Body of pancreas (tissue), 4 donors: Measurements from ENCODE around the gene POLN.
"Not testable (repeated sequence)": the region's sequence is repeated elsewhere in the genome, so short reads cannot be mapped to it uniquely, and the experiment has no call there.

ENCODE experiments used
- POLR2A ChIP-seq, 3 donors: fragments of 450-650 bp; IDR thresholded peaks; one replicate each; pipeline ENCODE4 v1.6.1; 2016; ENCODE audit warnings: antibody characterized with exemption in 3 of 3, mild to moderate bottlenecking in 2 of 3
- TF ChIP-seq, protein P1 (sequence below), 7 experiments: fragments of 450-650 bp in 4 of 7; fragments of 200-600 bp in 3 of 7; sonication (generic) in 3 of 7; IDR thresholded peaks; one replicate each; pipeline ENCODE4 v1.5.1; 2016 to 2019; ENCODE audit warnings: antibody characterized with exemption in 7 of 7

DNA sequence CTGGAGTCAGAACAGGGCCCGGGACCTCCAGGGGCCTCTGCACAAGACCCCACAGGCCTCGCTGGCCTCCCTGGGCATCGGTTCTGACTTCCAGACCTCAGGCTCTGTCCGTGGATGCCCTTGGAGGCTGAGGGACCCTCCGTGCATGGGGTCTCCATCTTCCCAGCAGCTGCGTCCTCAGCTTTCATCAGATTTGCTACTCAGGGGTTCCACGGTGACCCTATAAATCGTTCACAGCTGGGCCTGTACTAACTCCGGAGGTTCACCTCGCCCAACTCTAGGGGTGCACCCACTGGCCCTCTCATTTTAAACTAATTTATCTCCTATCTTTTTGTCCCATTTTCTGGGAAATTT is 33.1 kb upstream of the POLN start:
- TF ChIP-seq POLR2A (IDR thresholded peaks at IDR 0.05), result not testable (repeated sequence)
- TF ChIP-seq, protein P1, sequence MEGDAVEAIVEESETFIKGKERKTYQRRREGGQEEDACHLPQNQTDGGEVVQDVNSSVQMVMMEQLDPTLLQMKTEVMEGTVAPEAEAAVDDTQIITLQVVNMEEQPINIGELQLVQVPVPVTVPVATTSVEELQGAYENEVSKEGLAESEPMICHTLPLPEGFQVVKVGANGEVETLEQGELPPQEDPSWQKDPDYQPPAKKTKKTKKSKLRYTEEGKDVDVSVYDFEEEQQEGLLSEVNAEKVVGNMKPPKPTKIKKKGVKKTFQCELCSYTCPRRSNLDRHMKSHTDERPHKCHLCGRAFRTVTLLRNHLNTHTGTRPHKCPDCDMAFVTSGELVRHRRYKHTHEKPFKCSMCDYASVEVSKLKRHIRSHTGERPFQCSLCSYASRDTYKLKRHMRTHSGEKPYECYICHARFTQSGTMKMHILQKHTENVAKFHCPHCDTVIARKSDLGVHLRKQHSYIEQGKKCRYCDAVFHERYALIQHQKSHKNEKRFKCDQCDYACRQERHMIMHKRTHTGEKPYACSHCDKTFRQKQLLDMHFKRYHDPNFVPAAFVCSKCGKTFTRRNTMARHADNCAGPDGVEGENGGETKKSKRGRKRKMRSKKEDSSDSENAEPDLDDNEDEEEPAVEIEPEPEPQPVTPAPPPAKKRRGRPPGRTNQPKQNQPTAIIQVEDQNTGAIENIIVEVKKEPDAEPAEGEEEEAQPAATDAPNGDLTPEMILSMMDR (IDR thresholded peaks at IDR 0.05), result not testable (repeated sequence)
